GM18517 (cell line): Measurements from ENCODE around the gene CSPG4.

Experiments used
- ATAC-seq: cut with Tn5 transposase; IDR thresholded peaks from one replicate; pipeline ENCODE4 v1.9.1; 2021; ENCODE audit warnings: mild to moderate bottlenecking, moderate library complexity; ENCODE audit not compliant: unreplicated experiment

The CSPG4 gene

DNA sequence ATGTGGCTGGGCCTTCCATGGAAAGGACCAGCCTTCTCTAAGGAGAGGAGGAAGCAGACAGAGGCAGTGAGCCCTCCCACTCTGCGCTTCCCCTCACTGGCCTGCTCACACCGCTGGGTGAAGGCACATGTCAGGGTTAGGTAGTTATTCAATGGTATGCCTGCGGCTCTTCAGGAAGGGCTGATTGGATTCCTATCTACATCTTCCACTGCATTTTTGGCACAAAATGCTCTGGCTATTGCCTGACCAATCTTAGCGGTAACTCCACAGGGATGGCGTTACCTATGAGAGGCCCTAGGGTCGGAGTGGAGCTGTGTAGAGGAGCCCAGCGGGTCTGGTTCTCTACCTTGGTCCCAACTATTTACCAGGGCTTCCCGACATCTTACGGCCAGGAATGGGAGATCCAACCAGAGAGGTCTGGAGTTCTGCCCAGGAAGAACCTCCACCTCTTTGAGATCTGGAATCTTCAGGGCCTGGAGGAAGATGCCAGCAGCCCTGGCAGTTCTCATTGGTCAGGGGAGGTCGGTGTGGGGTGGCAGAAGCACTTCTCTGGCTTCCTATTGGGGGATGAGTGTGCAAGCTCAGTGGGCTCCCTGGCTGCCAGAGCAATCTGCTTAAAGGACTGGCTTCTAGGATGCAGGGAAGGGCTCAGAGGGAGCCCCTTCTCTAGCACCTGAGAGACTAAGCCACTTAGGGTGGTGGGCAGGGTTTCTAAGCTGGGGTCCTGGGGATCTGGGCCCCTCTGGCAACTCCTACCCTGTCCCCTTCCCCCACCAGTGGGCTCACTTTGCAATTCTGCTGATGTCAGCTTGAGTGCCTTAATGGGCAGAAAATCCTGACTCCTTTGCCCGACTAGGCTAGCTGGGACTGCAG is 40.7 kb downstream of the CSPG4 start:
- ATAC-seq = no peak

DNA sequence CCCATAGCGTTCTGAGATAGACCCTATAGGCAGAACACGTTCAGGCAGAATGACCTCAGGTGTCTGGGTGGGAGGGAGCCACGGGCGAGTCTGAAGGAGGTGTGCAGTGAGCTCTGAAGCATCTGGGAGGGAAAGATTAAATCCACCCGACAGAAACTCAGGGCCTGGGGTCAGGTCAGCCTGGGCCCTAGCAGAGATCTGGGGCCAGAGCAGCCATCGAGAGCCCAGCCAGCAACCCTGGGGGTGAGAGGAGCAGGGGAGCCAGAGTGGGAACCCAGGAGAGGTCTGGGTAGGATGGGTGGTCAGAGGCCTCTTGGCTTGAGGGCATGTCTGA is 42.8 kb downstream of the CSPG4 start:
- no peak for ATAC-seq

DNA sequence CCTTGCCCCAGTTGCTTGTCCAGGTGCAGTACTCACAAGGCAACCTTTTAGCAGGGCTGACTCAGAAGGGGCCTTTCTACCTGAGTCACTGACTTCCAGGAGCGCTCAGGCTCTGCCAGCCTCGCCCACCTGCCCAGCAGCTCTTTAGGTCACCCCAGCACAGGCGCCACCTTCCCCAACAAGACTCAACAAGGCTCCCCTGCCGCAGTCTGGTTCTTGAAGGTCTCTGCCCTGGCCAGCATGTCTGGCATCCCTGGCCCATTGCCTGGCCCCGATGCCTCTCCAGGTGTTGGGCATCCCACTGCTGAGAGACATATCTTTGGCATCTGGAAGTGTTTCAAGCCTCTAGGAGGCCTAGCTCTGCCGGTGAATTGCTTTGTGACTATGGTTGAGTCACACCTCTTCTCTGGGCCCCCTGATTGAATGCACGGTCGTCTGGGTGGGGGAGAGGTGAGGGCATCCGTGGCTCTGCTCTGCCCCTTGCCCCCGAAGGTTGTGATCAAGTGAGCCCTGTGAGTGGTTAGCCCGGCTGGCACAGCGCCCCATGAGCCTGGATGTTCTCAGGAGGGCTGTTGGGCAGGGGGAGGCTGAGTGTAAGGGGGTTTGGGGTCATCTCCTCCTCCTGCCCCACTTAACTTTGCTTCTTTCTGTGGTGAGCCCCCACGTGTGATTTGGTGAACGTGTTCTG is 43.3 kb downstream of the CSPG4 start:
- ATAC-seq = no peak

GRCh38 chr15:75666823-75667501 is 45.7 kb downstream of the CSPG4 start:
- no peak for ATAC-seq

GRCh38 chr15:75663931-75664421 is 48.7 kb downstream of the CSPG4 start:
- ATAC-seq = no peak

- no peak for ATAC-seq
These were observed 49.7 kb downstream of the CSPG4 start for GRCh38 chr15:75662823-75663519.

DNA sequence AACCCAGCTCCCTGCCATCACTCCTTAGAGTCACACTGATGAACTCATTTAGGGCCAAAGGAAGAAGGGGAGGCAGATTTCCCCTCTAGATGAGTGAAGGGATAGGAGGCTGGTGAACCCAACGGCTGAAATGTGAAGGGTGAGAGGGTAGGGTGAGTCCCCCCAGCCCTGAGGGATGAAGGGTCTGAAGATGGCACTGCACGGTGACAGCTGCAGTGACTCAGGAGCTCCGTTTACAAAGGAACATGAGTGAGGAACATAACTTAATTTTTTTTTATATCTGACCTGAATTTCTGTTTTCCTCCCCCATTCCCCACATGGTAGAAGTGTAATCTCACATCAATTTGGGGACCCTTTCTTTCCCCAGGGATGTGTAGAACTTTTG is 50.9 kb downstream of the CSPG4 start:
- ATAC-seq = no peak

DNA sequence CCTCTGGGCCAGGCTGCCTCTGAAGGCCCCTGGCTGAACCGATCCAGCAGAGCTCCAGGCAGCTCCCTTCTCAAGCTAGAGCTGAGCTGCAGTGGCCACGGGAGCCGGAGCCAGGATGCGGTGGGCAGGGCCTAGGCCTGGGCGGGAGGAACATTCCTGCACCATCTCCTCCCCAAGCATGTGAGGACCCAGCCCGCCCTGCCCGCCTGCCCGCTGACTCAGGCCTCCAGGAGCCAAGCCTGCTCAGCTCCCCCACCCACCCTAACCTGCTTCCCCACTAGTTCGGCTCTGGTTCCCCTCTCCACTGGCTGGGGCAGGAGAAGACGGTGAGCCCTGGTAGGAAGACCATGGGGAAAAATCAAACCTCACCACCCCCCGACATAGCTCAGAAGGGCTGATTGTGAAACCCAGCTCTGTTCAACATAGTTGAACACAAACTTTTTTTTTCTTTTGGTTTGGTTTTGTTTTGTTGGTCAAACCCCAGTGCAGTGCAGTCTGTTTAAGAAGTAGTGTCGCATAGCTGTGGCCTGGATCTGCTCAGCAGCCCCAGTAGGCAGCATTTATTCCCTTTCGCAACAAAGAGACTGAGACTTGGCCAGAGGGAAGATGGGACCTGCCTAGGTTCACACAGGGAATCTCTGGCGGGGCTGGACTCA is 51.4 kb downstream of the CSPG4 start:
- ATAC-seq = no peak

DNA sequence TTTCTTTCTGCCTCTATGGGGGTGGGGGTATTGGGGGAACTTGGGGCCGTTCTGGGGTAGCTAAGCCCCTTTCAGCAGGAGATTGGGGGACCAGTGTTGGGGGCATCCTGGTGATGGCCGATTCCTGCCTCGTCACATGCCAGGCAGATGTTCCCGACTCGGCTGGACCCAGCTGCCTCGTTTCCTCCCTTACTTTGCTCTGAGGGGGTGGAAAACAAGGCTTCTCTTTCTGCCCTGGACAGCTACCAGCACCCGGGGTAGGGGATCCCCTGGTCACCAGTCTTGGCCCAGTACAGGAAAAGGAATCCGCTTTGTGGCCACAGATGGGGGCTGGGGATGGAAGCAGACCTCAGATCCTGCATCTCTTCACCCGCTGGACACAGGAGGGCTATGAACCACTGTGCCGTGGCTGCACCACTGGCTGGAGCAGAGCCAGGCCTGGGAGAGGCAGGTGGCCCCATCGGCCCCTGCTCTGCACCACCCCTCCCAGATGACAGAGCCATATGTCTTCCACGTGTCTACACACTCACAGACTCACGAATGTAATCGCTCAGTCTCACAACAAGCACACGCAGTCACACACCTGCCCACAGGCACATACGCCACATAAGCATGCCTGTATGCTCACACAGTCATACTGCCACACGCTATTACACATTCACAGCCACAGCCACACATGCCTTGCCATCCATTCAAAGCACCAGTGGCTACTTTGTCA is 52.6 kb downstream of the CSPG4 start:
- ATAC-seq = no peak

DNA sequence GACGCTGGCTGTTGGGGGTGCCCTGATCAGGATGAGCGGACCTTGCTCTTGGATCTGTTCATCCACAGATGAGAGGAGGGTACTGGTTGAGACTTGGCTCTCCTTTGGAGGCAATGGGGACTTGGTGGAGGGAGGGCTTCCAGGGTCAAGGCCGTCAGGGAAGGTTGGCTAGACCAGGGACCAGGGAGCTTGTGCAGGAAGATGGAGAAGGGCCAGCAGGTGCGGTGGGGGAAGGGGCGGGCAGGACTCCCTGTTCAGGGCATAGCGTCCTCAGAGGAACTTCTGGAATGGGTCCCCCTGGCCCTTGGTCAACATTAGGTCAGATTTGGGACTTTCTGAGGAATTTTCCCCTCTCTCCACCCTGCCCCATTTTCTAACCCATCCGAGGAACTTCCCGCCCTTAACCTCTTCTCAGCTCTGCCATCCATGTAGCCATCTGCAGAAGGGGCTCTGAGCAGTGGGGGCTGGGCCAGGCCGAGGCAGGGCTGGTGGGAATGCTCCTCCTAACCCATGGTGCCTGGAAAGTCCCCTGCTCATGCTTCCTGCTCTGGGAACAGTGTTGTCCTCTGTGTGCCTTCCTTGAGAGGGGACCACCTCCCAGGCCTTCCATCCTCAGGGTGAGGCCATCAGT is 53.4 kb downstream of the CSPG4 start:
- ATAC-seq = no peak

GRCh38 chr15:75656813-75657212 is 55.8 kb downstream of the CSPG4 start:
- no peak for ATAC-seq

- ATAC-seq = no peak
These were observed 56.3 kb downstream of the CSPG4 start for GRCh38 chr15:75656331-75656730.

DNA sequence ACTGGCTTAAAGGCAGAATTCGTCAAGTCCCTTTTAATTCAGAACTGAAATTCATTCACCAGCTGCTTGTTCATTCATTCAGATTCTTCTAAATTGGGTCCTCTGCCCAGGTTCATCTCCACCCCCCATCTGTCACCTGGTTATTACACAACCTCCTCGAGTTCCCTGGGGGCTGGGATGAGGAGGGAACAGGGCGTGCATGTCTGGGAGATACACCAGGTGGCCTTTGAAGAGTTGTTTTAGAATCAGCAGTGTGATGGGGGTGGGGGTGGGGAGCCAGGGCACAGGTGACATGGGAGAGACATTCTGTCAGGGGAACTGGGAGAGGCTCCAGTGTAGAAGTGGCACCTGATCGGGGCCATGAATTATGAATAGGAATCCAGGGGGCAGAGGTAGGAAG is 56.7 kb downstream of the CSPG4 start:
- ATAC-seq = no peak

- no peak for ATAC-seq
These were observed 58.3 kb downstream of the CSPG4 start for GRCh38 chr15:75654201-75654907.

GRCh38 chr15:75653347-75653913 is 59.2 kb downstream of the CSPG4 start:
- ATAC-seq = no peak

- ATAC-seq = no peak
These were observed 60.7 kb downstream of the CSPG4 start for GRCh38 chr15:75651810-75652543.

- no peak for ATAC-seq
These were observed 61.5 kb downstream of the CSPG4 start for GRCh38 chr15:75650908-75651809.
